ENCODE results near the gene C1orf174.

The C1orf174 gene

DNA sequence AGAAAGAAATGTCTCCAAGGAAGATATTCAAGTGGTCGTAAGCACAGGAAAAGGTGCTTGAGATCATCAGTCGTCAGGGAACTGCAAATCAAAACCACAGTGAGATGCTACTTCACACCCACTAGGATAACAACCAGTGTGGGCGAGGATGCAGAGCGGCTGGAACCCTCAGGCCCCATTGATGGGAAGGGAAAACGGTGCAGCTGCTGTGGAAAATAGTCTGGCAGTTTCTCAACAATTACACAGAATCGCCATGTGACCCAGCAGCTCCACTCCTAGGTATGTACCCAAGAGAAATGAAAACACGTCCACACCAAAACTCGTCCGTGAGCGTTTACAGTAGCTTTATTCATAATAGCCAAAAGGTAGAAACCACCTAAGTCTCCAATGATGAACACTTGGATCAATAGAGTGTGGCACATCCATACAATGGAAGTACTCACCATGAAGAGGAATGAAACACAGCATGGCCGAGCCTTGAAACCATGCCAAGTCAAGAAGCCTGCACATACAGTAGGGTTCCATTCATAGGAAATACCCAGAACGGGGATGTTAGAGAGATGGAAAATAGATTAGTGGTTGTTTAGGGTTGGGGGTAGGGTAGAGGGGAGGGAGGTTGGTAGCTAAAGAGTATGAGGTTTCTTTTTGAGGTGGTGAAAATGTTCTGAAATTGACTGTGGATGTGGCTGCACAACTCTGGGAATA is 36.7 kb downstream of the C1orf174 start:
- H3K27ac ChIP-seq (ENCODE audit: low read depth, low read length), result no peak overlapping the region
- peaks cover 4% of the 10 kb centered on the region for H3K36me3 ChIP-seq (ENCODE audit: control insufficient read depth, insufficient read depth, low read length)
- H3K4me3 ChIP-seq (ENCODE audit: low read length), result no peak overlapping the region
- peaks cover 2% of the 10 kb centered on the region for H3K4me1 ChIP-seq (ENCODE audit: control insufficient read depth, insufficient read depth, low read length)
- H3K27me3 ChIP-seq (ENCODE audit: control insufficient read depth, insufficient read depth, low read length), result no peaks in the 10 kb centered on the region
- H3K9ac ChIP-seq (ENCODE audit: low read length), result no peak overlapping the region

DNA sequence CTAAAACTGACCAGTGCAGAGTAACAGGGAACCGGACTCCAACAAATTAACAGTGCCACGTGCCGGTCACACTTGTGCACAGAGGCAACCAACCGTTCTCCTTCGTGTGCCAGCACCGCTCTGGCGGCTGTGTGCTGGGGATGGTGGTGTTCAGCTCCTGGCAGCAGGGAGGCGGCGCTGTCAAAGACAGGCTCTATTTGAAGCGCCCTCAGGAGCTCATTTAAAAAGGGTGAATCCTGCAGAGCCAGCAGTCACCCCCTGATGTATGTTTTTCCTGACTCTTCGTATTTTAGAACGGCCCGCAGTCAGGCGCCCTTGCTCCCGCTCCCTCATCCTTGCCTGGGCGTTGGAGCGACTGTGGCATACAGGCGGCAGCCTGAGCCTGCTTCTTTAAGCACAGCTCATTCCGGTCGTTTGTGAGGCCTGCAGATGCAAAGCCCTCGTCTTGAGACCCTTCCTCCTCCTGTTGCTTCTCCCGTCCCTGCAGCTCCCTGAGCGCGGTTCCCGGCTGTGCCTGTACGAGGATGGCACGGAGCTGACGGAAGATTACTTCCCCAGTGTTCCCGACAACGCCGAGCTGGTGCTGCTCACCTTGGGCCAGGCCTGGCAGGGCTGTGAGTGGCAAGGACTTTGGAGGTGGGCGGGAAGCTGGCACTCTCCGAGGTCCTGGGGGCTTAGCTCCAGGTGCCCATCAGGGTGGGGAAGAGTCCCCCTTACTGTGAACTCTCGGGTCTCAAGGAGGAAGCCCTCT is 41.7 kb downstream of the C1orf174 start:
- H3K27ac ChIP-seq (ENCODE audit: low read depth, low read length), result no peak overlapping the region

DNA sequence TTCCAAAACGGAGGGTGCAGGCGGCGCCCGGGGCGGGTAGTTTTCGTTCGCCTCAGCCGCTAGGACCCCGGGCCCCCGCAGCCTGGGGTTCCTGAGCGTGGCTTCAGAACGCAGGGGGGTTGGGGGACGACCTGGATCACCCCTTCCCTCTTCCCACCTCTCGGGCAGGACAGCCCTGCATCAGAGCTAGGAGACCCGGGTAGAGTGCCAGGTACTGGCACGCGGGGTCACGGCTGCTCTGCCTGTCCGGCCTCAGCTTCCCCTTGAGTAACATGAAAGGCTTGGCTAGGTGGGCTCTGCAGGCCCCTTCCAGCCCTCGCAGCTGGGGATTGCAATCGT is 42.3 kb downstream of the C1orf174 start:
- Histone ChIP-seq H3K4me3 (ENCODE audit: low read length) (peak overlapping the region; percentile 88), H3K36me3 (ENCODE audit: control insufficient read depth, insufficient read depth, low read length) (no peaks in the 10 kb centered on the region), H3K4me1 (ENCODE audit: control insufficient read depth, insufficient read depth, low read length) (peaks cover 11% of the 10 kb centered on the region), H3K27ac (ENCODE audit: low read depth, low read length) (peak overlapping the region; percentile 79), H3K9ac (ENCODE audit: low read length) (peak overlapping the region; percentile 66), H3K27me3 (ENCODE audit: control insufficient read depth, insufficient read depth, low read length) (no peaks in the 10 kb centered on the region)

More for the DNA sequence above, 41.7 kb downstream of the C1orf174 start:
- no peaks in the 10 kb centered on the region for H3K27me3 ChIP-seq (ENCODE audit: control insufficient read depth, insufficient read depth, low read length)
- no peaks in the 10 kb centered on the region for H3K36me3 ChIP-seq (ENCODE audit: control insufficient read depth, insufficient read depth, low read length)
- H3K4me3 ChIP-seq (ENCODE audit: low read length), result peak overlapping the region; percentile 88
- H3K9ac ChIP-seq (ENCODE audit: low read length), result no peak overlapping the region
- peaks cover 11% of the 10 kb centered on the region for H3K4me1 ChIP-seq (ENCODE audit: control insufficient read depth, insufficient read depth, low read length)

DNA sequence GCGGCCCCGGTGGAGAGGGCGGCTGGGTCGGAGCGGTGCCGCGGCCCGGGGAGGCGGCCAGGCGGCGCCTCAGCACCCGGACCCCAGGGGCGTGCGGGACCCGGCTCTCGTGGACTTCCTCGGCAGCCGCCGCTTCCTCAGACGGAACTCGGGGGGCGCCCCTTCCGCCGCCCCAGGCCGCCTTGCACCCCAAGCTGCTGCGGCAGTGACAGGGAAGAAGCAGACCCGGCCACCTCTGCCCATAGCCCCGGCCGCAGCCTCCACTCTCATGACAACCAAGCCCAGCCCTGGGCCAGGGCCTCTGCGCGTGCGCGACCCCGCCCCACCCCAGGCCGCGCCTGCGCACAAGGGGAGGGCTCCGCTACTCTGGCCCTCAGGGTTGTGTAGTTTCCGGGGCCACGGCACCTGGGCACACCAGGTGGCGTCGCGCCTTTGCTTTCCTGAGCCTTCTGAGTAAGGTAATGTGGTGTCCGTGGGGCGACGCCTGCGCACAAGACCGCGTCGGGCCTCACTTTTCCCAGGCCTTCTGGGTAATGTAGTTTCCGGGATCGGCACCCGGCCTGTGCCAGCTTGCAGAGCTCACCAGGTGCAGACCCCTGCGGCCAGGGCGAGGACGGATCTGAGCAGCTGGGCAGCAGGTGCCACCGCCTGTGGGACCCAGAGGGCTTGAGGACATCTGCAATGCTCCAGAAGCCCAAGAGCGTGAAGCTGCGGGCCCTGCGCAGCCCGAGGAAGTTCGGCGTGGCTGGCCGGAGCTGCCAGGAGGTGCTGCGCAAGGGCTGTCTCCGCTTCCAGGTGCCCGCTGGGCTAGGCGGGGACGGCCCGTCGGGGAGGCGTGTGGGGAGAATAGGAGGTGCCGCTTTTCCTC is 42.9 kb downstream of the C1orf174 start, which contains the start of the genes CEP104 and DFFB:
CEP104 (minus strand) TSS at position 289 of the 868 bp plus-strand sequence. CDS start 4,804 bp downstream, outside the sequence.
DFFB (plus strand) TSS at position 554 of the 868 bp plus-strand sequence; CDS start at position 682, 128 bp downstream.
- H3K27me3 ChIP-seq (ENCODE audit: control insufficient read depth, insufficient read depth, low read length), result no peaks in the 10 kb centered on the region
- peak within 1 kb of the TSS; percentile 66 for H3K9ac ChIP-seq (ENCODE audit: low read length)
- peak within 1 kb of the TSS; percentile 79 for H3K27ac ChIP-seq (ENCODE audit: low read depth, low read length)

DNA sequence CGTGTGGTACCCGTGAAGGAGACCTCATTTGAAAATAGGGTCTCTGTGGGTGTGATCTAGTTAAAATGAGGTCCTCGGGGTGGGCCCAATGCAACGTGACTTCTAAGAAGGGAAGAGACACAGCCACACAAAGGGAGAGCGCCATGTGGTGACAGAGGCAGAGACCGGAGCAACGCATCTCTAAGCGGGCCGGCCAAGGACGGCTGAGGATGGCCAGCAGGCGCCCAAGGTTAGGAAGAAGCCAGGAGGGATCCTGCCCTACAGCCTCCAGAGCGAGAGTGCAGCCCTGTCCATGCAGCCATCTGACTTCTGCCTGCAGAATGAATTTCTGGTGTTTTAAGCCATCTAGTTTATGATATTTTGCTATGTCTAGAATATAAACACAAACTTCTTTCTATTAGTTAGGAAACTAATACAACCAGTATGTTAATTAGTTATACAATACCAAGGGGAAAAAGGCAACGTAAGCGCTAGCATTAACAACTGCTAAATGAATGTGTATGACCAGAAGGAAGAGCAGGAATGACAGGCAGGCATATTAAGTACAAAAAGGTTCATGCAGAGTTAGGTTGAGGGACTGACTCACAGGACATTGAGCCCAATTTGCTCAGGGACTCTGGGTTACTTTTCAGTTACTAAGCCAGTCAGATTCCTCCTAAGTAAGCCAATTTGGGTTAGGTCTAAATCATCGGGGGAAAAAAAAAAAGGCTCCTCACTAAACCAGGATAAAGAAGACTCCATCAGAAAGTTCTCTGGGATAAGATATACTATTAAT is 47.2 kb downstream of the C1orf174 start:
- H3K9ac ChIP-seq (ENCODE audit: low read length), result no peak overlapping the region
- H3K4me3 ChIP-seq (ENCODE audit: low read length), result no peak overlapping the region
- H3K36me3 ChIP-seq (ENCODE audit: control insufficient read depth, insufficient read depth, low read length), result peaks cover 14% of the 10 kb centered on the region
- H3K27me3 ChIP-seq (ENCODE audit: control insufficient read depth, insufficient read depth, low read length), result no peaks in the 10 kb centered on the region
- H3K27ac ChIP-seq (ENCODE audit: low read depth, low read length), result no peak overlapping the region
- H3K4me1 ChIP-seq (ENCODE audit: control insufficient read depth, insufficient read depth, low read length), result peaks cover 9% of the 10 kb centered on the region

More for the DNA sequence above, 42.9 kb downstream of the C1orf174 start, which contains the start of the genes CEP104 and DFFB:
- peak within 1 kb of the TSS; percentile 88 for H3K4me3 ChIP-seq (ENCODE audit: low read length)
- H3K36me3 ChIP-seq (ENCODE audit: control insufficient read depth, insufficient read depth, low read length), result no peaks in the 10 kb centered on the region
- peaks cover 11% of the 10 kb centered on the region for H3K4me1 ChIP-seq (ENCODE audit: control insufficient read depth, insufficient read depth, low read length)

DNA sequence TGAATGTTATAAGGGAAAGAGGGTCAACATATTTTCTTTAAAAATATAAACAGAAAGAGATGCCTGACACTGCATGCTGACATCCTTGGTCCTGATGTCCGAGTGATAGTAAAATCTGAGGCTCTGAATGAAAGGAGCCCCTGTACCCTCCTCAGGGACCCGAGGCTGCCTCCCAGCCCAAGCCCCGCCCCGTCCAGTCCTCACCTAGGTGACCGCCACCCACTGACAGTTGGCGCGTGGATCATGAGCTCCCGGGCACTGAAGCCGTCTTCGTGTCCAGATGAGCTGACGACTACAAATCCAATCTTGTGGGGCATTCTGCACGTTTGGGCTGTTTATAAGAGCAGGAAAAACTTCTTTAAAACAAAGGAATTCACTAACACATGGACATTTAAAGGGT is 48.0 kb downstream of the C1orf174 start:
- Histone ChIP-seq H3K27ac (ENCODE audit: low read depth, low read length) (no peak overlapping the region), H3K27me3 (ENCODE audit: control insufficient read depth, insufficient read depth, low read length) (no peaks in the 10 kb centered on the region), H3K36me3 (ENCODE audit: control insufficient read depth, insufficient read depth, low read length) (peaks cover 14% of the 10 kb centered on the region), H3K4me3 (ENCODE audit: low read length) (no peak overlapping the region), H3K9ac (ENCODE audit: low read length) (no peak overlapping the region), H3K4me1 (ENCODE audit: control insufficient read depth, insufficient read depth, low read length) (peaks cover 9% of the 10 kb centered on the region)

DNA sequence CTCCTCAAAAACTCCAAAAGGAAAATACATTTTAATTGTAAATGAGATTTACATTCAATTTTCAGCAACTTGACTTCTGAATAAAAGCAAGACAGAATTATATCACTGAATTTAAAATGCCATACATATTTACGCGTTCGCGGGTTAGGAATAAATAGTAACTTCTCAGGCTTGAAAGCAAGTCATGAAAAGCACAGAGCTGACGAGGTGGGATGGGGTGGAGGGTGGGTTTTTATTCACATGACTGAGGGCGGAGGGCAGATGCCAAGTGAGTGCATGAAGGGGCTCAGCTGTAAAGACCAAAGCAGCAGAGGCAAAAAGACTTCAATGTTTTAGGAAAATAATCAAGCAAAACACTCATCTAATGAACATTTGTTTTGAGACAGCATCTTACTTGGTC is 48.8 kb downstream of the C1orf174 start:
- peaks cover 9% of the 10 kb centered on the region for H3K4me1 ChIP-seq (ENCODE audit: control insufficient read depth, insufficient read depth, low read length)
- H3K9ac ChIP-seq (ENCODE audit: low read length), result no peak overlapping the region
- peaks cover 14% of the 10 kb centered on the region for H3K36me3 ChIP-seq (ENCODE audit: control insufficient read depth, insufficient read depth, low read length)
- no peak overlapping the region for H3K4me3 ChIP-seq (ENCODE audit: low read length)
- H3K27ac ChIP-seq (ENCODE audit: low read depth, low read length), result no peak overlapping the region
- no peaks in the 10 kb centered on the region for H3K27me3 ChIP-seq (ENCODE audit: control insufficient read depth, insufficient read depth, low read length)

DNA sequence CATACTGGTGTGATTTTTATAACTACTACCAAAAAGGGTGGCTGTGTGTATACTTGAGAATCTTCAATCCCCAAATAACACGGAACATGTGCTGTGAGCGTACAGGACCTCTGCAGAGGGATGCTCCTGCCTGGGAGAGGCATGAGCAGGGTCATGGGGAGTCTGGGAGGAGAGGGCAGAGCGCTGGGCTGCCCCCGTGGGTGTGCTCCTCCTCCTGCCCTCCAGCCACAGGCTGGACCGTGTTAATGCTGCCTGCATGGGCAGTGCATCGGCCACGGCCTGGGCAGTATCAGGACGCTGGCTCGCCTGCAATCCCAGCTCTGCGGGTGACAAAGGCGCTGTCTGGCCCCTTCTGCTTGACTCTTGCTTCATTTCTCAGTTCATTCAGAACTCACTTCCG is 49.2 kb downstream of the C1orf174 start:
- no peak overlapping the region for H3K9ac ChIP-seq (ENCODE audit: low read length)
- H3K27ac ChIP-seq (ENCODE audit: low read depth, low read length), result no peak overlapping the region
- H3K4me1 ChIP-seq (ENCODE audit: control insufficient read depth, insufficient read depth, low read length), result peaks cover 5% of the 10 kb centered on the region
- H3K36me3 ChIP-seq (ENCODE audit: control insufficient read depth, insufficient read depth, low read length), result peaks cover 14% of the 10 kb centered on the region
- no peak overlapping the region for H3K4me3 ChIP-seq (ENCODE audit: low read length)
- no peaks in the 10 kb centered on the region for H3K27me3 ChIP-seq (ENCODE audit: control insufficient read depth, insufficient read depth, low read length)

DNA sequence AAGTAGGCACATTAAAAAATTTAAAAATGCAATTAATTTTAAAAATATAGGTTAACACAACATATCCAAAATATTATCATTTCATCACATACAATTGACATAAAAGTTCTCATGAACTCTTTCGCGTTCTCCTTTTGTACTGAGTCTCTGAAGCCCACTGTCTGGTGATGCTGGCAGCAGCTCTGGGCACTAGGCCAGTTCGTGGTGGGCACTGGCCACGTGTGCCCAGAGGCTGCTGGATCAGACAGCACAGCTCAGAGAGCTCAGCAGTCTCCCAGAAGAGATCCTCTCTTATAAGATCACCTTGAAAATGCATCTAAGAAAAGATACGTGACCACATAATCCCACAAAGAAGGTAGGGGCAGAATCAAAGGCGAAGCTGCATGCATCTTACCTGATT is 53.0 kb downstream of the C1orf174 start:
- H3K27me3 ChIP-seq (ENCODE audit: control insufficient read depth, insufficient read depth, low read length), result no peaks in the 10 kb centered on the region
- no peak overlapping the region for H3K9ac ChIP-seq (ENCODE audit: low read length)
- no peak overlapping the region for H3K4me3 ChIP-seq (ENCODE audit: low read length)
- H3K4me1 ChIP-seq (ENCODE audit: control insufficient read depth, insufficient read depth, low read length), result no peaks in the 10 kb centered on the region
- no peak overlapping the region for H3K27ac ChIP-seq (ENCODE audit: low read depth, low read length)
- H3K36me3 ChIP-seq (ENCODE audit: control insufficient read depth, insufficient read depth, low read length), result peaks cover 17% of the 10 kb centered on the region

DNA sequence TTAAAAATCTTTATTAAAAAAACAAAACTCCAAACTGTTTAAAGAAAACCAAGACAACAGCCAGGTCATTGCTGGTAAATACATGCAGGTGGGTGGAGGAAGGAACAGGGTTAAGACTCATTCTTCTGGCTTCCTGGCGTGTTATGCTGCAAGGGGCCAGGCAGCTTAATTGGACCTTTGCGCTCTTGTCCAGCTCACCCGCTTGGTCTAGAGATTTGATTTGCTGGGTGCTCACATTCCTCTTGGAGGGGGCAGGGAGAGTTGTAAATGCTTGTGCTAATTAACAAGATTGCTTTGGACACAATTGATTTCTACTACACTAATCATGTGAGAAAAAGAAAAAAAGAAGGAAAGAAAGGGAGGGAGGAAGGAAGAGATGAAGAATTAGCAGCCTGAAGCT is 53.5 kb downstream of the C1orf174 start:
- H3K4me3 ChIP-seq (ENCODE audit: low read length), result no peak overlapping the region
- H3K4me1 ChIP-seq (ENCODE audit: control insufficient read depth, insufficient read depth, low read length), result no peaks in the 10 kb centered on the region
- no peak overlapping the region for H3K9ac ChIP-seq (ENCODE audit: low read length)
- H3K27me3 ChIP-seq (ENCODE audit: control insufficient read depth, insufficient read depth, low read length), result no peaks in the 10 kb centered on the region
- peaks cover 16% of the 10 kb centered on the region for H3K36me3 ChIP-seq (ENCODE audit: control insufficient read depth, insufficient read depth, low read length)
- H3K27ac ChIP-seq (ENCODE audit: low read depth, low read length), result no peak overlapping the region

DNA sequence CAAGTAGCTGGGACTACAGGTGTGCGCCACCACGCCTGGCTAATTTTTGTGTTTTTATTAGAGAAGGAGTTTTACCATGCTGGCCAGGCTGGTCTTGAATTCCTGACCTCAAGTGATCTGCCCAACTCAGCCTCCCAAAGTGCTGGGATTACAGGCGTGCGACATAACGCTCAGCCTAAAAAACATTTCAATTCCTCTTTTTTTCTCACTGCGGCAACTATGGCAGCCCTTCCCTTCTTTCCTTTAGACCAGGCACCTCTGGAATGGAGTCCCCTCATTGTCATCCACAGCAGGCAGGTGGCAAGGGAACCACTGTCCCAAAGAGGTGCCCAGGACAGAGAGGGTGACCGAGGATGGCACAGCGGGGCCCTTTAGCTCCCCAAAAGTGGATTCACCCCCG is 57.2 kb downstream of the C1orf174 start:
- Histone ChIP-seq H3K9ac (ENCODE audit: low read length) (no peak overlapping the region), H3K4me1 (ENCODE audit: control insufficient read depth, insufficient read depth, low read length) (no peaks in the 10 kb centered on the region), H3K27me3 (ENCODE audit: control insufficient read depth, insufficient read depth, low read length) (no peaks in the 10 kb centered on the region), H3K4me3 (ENCODE audit: low read length) (no peak overlapping the region), H3K36me3 (ENCODE audit: control insufficient read depth, insufficient read depth, low read length) (peaks cover 8% of the 10 kb centered on the region), H3K27ac (ENCODE audit: low read depth, low read length) (no peak overlapping the region)
